ENCODE data around the gene HP1BP3.

HP1BP3 gene

GRCh38 chr1:20706841-20707240, 80.3 kb downstream of the HP1BP3 start:
- H3K36me3 ChIP-seq, result no peaks in the 10 kb centered on the region
- TF ChIP-seq CTCF (IDR thresholded peaks at IDR 0.05), result no peak
- H3K4me3 ChIP-seq (ENCODE audit: low read depth in 1 of 2, low read length in 1 of 2), result no peak overlapping the region
- H3K27me3 ChIP-seq, result no peaks in the 10 kb centered on the region
- no peaks in the 10 kb centered on the region for H3K9me3 ChIP-seq
- no peak overlapping the region for H3K27ac ChIP-seq
- H3K4me1 ChIP-seq (ENCODE audit: control insufficient read depth in 1 of 2, insufficient read depth in 1 of 2, low read depth in 1 of 2, low read length in 1 of 2), result peaks cover 0 to 5% of the 10 kb centered on the region in 2 experiments

GRCh38 chr1:20705203-20705755, 81.8 kb downstream of the HP1BP3 start:
- Histone ChIP-seq H3K9me3 (no peaks in the 10 kb centered on the region), H3K36me3 (no peaks in the 10 kb centered on the region), H3K4me3 (ENCODE audit: low read depth in 1 of 2, low read length in 1 of 2) (no peak overlapping the region), H3K27me3 (no peaks in the 10 kb centered on the region), H3K4me1 (ENCODE audit: control insufficient read depth in 1 of 2, insufficient read depth in 1 of 2, low read depth in 1 of 2, low read length in 1 of 2) (no peaks in the 10 kb centered on the region), H3K27ac (no peak overlapping the region)
- TF ChIP-seq CTCF (IDR thresholded peaks at IDR 0.05), result no peak

- H3K27me3 ChIP-seq, result no peaks in the 10 kb centered on the region
- H3K9me3 ChIP-seq, result no peaks in the 10 kb centered on the region
- no peak overlapping the region for H3K4me3 ChIP-seq (ENCODE audit: low read depth in 1 of 2, low read length in 1 of 2)
- no peaks in the 10 kb centered on the region for H3K4me1 ChIP-seq (ENCODE audit: control insufficient read depth in 1 of 2, insufficient read depth in 1 of 2, low read depth in 1 of 2, low read length in 1 of 2)
- TF ChIP-seq CTCF (IDR thresholded peaks at IDR 0.05), result no peak
- no peak overlapping the region for H3K27ac ChIP-seq
- H3K36me3 ChIP-seq, result no peaks in the 10 kb centered on the region
These were observed 82.5 kb downstream of the HP1BP3 start for GRCh38 chr1:20704390-20705202.

- Histone ChIP-seq H3K4me3 (ENCODE audit: low read depth in 1 of 2, low read length in 1 of 2) (no peak overlapping the region), H3K27ac (no peak overlapping the region), H3K36me3 (no peaks in the 10 kb centered on the region), H3K4me1 (ENCODE audit: control insufficient read depth in 1 of 2, insufficient read depth in 1 of 2, low read depth in 1 of 2, low read length in 1 of 2) (no peaks in the 10 kb centered on the region), H3K9me3 (no peaks in the 10 kb centered on the region), H3K27me3 (no peaks in the 10 kb centered on the region)
- no peak for TF ChIP-seq CTCF (IDR thresholded peaks at IDR 0.05)
These were observed 83.9 kb downstream of the HP1BP3 start for GRCh38 chr1:20703124-20703756.

- no peak overlapping the region for H3K27ac ChIP-seq
- no peak overlapping the region for H3K4me3 ChIP-seq (ENCODE audit: low read depth in 1 of 2, low read length in 1 of 2)
- no peaks in the 10 kb centered on the region for H3K4me1 ChIP-seq (ENCODE audit: control insufficient read depth in 1 of 2, insufficient read depth in 1 of 2, low read depth in 1 of 2, low read length in 1 of 2)
- H3K36me3 ChIP-seq, result no peaks in the 10 kb centered on the region
- H3K27me3 ChIP-seq, result no peaks in the 10 kb centered on the region
- no peak for TF ChIP-seq CTCF (IDR thresholded peaks at IDR 0.05)
- H3K9me3 ChIP-seq, result no peaks in the 10 kb centered on the region
These were observed 84.7 kb downstream of the HP1BP3 start for GRCh38 chr1:20702416-20702815.

Data from neutrophil (primary cell).